K562 (cell line): ENCODE measurements around the gene PCBP3. TPM values are rescaled to one million over a fixed set of nuclear protein-coding genes. Genes with fewer than 3 reads are reported as not detected.
A peak's percentile ranks its signal among the peaks of the same experiment; 100 is the strongest.

ENCODE experiments used
- ATAC-seq: fragments of 200-7000 bp; cut with Tn5 transposase; 3 replicates; pipeline ENCODE4 v1.9.1; 2020; ENCODE audit warnings: moderate library complexity
- BruUV-seq: library from RNA; stranded (reverse); fragments of 400-500 nt; replicated peaks from 2 replicates; lab custom pipeline; 2021; lab: Mats Ljungman, UMichigan
- CTCF ChIA-PET: fragments of 300-600 bp; formaldehyde crosslinking; extraction: SDS; loops from one replicate; lab custom pipeline; 2021; ENCODE audit warnings: low intra/inter-chr PET ratio; lab: Yijun Ruan, JAX
- POLR2A ChIA-PET: fragments of 300-600, 350-650 bp; sonication (Branson Sonifier 250); formaldehyde crosslinking; extraction: SDS; loops from one replicate; lab custom pipeline; 2021; ENCODE audit warnings: antibody characterized with exemption, inconsistent platforms; lab: Yijun Ruan, JAX
- DNase-seq, 4 experiments: peaks; one replicate each; pipeline versions ENCODE4 v3.0.0 to v3.0.0-alpha.2; 2011 to 2018; ENCODE audit warnings: low spot score in 3 of 4, mixed read lengths in 3 of 4; ENCODE audit errors: extremely low read depth in 1 of 4
- FAIRE-seq: peaks from 2 replicates; lab custom pipeline; 2011; peaks lifted over from hg19 to GRCh38; lab: Jason Lieb, UNC
- H2AFZ ChIP-seq: 2 replicates; pipeline ENCODE4 v1.6.0; 2011; ENCODE audit warnings: low read depth, low read length, control low read depth, inconsistent platforms
- H3K27ac ChIP-seq: fragments of 200-600 bp; 3 replicates; pipeline ENCODE4 v1.8.0; 2011; ENCODE audit warnings: low read depth, mild to moderate bottlenecking, control low read depth, inconsistent platforms, low read length, moderate library complexity, mixed read lengths; ENCODE audit errors: extremely low read depth
- H3K27me3 ChIP-seq, 2 experiments: fragments of 300-600 bp in 1 of 2; 2 replicates in 1 of 2; 3 replicates in 1 of 2; pipeline versions ENCODE4 v1.6.0 to v1.8.0; 2011; ENCODE audit warnings: inconsistent platforms in 2 of 2, low read length in 2 of 2, mild to moderate bottlenecking in 1 of 2, mixed read lengths in 1 of 2, moderate library complexity in 1 of 2; ENCODE audit not compliant: control insufficient read depth in 2 of 2, insufficient read depth in 2 of 2
- H3K36me3 ChIP-seq: fragments of 300-600 bp; 3 replicates; pipeline ENCODE4 v1.8.0; 2011; ENCODE audit warnings: mild to moderate bottlenecking, low read length, inconsistent platforms; ENCODE audit not compliant: control insufficient read depth, insufficient read depth
- H3K4me1 ChIP-seq, 2 experiments: fragments of 200-600 bp in 1 of 2; replicated peaks in 1 of 2; 2 replicates in 1 of 2; 3 replicates in 1 of 2; pipeline versions ENCODE4 v1.5.1 to v1.8.0; 2011; ENCODE audit warnings: inconsistent platforms in 2 of 2, low read length in 2 of 2, mild to moderate bottlenecking in 1 of 2, mixed read lengths in 1 of 2, moderate library complexity in 1 of 2; ENCODE audit not compliant: control insufficient read depth in 2 of 2, insufficient read depth in 2 of 2
- H3K4me2 ChIP-seq: 2 replicates; pipeline ENCODE4 v1.6.1; 2011; ENCODE audit warnings: low read length, control low read depth, inconsistent platforms, mixed read lengths; ENCODE audit not compliant: insufficient read depth
- H3K4me3 ChIP-seq: fragments of 200-600 bp; sonication (generic), shearing (Covaris generic); 2 replicates; pipeline ENCODE4 v1.5.1; 2016; ENCODE audit warnings: control low read depth, inconsistent platforms
- H3K79me2 ChIP-seq: fragments of 200-600 bp; 3 replicates; pipeline ENCODE4 v1.8.0; 2011; ENCODE audit warnings: low read length, inconsistent platforms; ENCODE audit not compliant: control insufficient read depth, insufficient read depth
- H3K9ac ChIP-seq, 2 experiments: 2 replicates each; pipeline versions ENCODE4 v1.6.0 to v1.6.1; 2011; ENCODE audit warnings: low read depth in 2 of 2, low read length in 2 of 2, control low read depth in 1 of 2, inconsistent platforms in 1 of 2, mild to moderate bottlenecking in 1 of 2, mixed read lengths in 1 of 2; ENCODE audit not compliant: insufficient read depth in 1 of 2
- H3K9me1 ChIP-seq: one replicate; pipeline ENCODE4 v1.6.0; 2011; ENCODE audit warnings: inconsistent platforms, mild to moderate bottlenecking, low read length, moderate library complexity; ENCODE audit not compliant: control insufficient read depth, insufficient read depth
- H3K9me3 ChIP-seq: replicated peaks from 2 replicates; pipeline ENCODE4 v1.5.1; 2011; ENCODE audit warnings: low read depth, low read length, inconsistent platforms; ENCODE audit not compliant: control insufficient read depth, insufficient read depth
- H4K20me1 ChIP-seq: replicated peaks from 2 replicates; pipeline ENCODE4 v1.6.1; 2011; ENCODE audit warnings: low read length, inconsistent platforms, mixed read lengths; ENCODE audit not compliant: control insufficient read depth, insufficient read depth
- BACH1 ChIP-seq: fragments of 200-800 bp; sonication (Bioruptor generic); IDR thresholded peaks from 2 replicates; pipeline ENCODE4 v1.6.1; 2016; ENCODE audit warnings: missing genetic modification characterization, missing compliant biosample characterization
- CREM ChIP-seq: IDR thresholded peaks from 2 replicates; pipeline ENCODE4 v1.6.1; 2014; ENCODE audit warnings: antibody characterized with exemption, low read depth
- ETV6 ChIP-seq, 3 experiments: fragments of 150-350 bp in 1 of 3; sonication (generic) in 1 of 3; formaldehyde crosslinking in 1 of 3; IDR thresholded peaks; 2 replicates each; pipeline versions ENCODE4 v1.6.1 to v1.8.0; 2014 to 2022; ENCODE audit warnings: borderline replicate concordance in 2 of 3, low read depth in 2 of 3, antibody characterized with exemption in 1 of 3, low read length in 1 of 3, mild to moderate bottlenecking in 1 of 3, missing genetic modification reagents in 1 of 3
- KDM1A ChIP-seq, 2 experiments: fragments of 450-650 bp; IDR thresholded peaks; 2 replicates each; pipeline ENCODE4 v1.6.1; 2016; ENCODE audit warnings: mild to moderate bottlenecking in 2 of 2
- KDM2B ChIP-seq: fragments of 250-450 bp; sonication (Bioruptor Pico); IDR thresholded peaks from 2 replicates; pipeline ENCODE4 v1.8.0; 2021; ENCODE audit warnings: mild to moderate bottlenecking, moderate library complexity
- MCM3 ChIP-seq: fragments of 450-650 bp; IDR thresholded peaks from 2 replicates; pipeline ENCODE4 v1.6.1; 2016
- NR2C1 ChIP-seq, 2 experiments: fragments of 450-650 bp; IDR thresholded peaks; 2 replicates each; pipeline ENCODE4 v1.6.1; 2017; ENCODE audit warnings: mild to moderate bottlenecking in 2 of 2, antibody characterized with exemption in 1 of 2, inconsistent platforms in 1 of 2, missing compliant biosample characterization in 1 of 2, missing genetic modification characterization in 1 of 2
- PBX2 ChIP-seq, 2 experiments: IDR thresholded peaks in 1 of 2; conservative IDR thresholded peaks in 1 of 2; 2 replicates each; pipeline ENCODE4 v1.6.1; 2016; ENCODE audit warnings: low read depth in 2 of 2, mild to moderate bottlenecking in 1 of 2, missing compliant biosample characterization in 1 of 2, missing genetic modification characterization in 1 of 2, moderate library complexity in 1 of 2
- RBM17 ChIP-seq: fragments of 200-400 bp; formaldehyde crosslinking; IDR thresholded peaks from 2 replicates; pipeline ENCODE4 v1.6.1; 2017; ENCODE audit warnings: low read depth, mild to moderate bottlenecking, low read length, borderline replicate concordance
- RFX1 ChIP-seq: fragments of 450-650 bp; IDR thresholded peaks from 2 replicates; pipeline ENCODE4 v1.6.1; 2016; ENCODE audit warnings: mild to moderate bottlenecking, moderate library complexity
- TSC22D4 ChIP-seq: fragments of 450-650 bp; IDR thresholded peaks from 2 replicates; pipeline ENCODE4 v1.6.1; 2016; ENCODE audit warnings: missing genetic modification characterization, missing biosample characterization, control low read depth
- VEZF1 ChIP-seq: fragments of 200-800 bp; sonication (Bioruptor generic); IDR thresholded peaks from 2 replicates; pipeline ENCODE4 v1.6.1; 2017; ENCODE audit warnings: missing genetic modification characterization, missing compliant biosample characterization
- ZFPM2 ChIP-seq: fragments of 250-450 bp; sonication (Bioruptor Pico); IDR thresholded peaks from 2 replicates; pipeline ENCODE4 v1.5.1; 2022; ENCODE audit warnings: mild to moderate bottlenecking
- ZNF174 ChIP-seq: fragments of 250-450 bp; sonication (Bioruptor Pico); IDR thresholded peaks from 2 replicates; pipeline ENCODE4 v1.4.0; 2020; ENCODE audit warnings: mild to moderate bottlenecking
- ZNF197 ChIP-seq: fragments of 200-800 bp; sonication (Bioruptor generic); IDR thresholded peaks from 2 replicates; pipeline ENCODE4 v1.6.1; 2016; ENCODE audit warnings: low read depth, missing genetic modification characterization, missing compliant biosample characterization
- ZNF263 ChIP-seq: sonication (generic); formaldehyde crosslinking; IDR thresholded peaks from 2 replicates; pipeline ENCODE4 v1.8.0; 2022; ENCODE audit warnings: mild to moderate bottlenecking, missing genetic modification reagents, borderline replicate concordance
- WGBS: fragments of 100-300 bp; shearing (Covaris generic); methylation state at CpG from one replicate; pipeline ENCODE4 v1.1.6; 2016; ENCODE audit warnings: low coverage, mixed read lengths; ENCODE audit not compliant: insufficient coverage; ENCODE audit errors: missing lambda C conversion rate; 5-methylcytosine and 5-hydroxymethylcytosine counted together
- in situ Hi-C: fragments of 300-500 bp; cut with MboI; formaldehyde crosslinking; loops from 4 replicates; pipeline ENCODE4 v1.15.0; 2018; ENCODE audit warnings: inconsistent platforms, mixed read lengths
- intact Hi-C: fragments of 100-400 bp; cut with micrococcal nuclease; formaldehyde crosslinking; loops from 2 replicates; pipeline ENCODE4 v1.14.2; 2022
- polyA plus RNA-seq, 8 experiments: library from polyadenylated mRNA; depleted of rRNA in 4 of 8; stranded (reverse) in 5 of 8; unstranded in 3 of 8; fragments of >200 nt; fragmentation: Nextera tagmentation in 2 of 8; fragmentation: Illumina TruSeq in 1 of 8; extraction: Ambion mirVana in 2 of 8; extraction: Trizol in 1 of 8; gene quantifications; 2 replicates each; pipeline versions ENCODE4 v1.2.1 to v1.2.3, GENCODE V29; 2011 to 2014; ENCODE audit warnings: inconsistent platforms in 1 of 8, missing spikeins in 1 of 8
- total RNA-seq, 7 experiments: library from RNA; depleted of rRNA in 6 of 7; stranded (reverse); fragments of >200 nt in 6 of 7; fragmentation: Illumina TruSeq in 2 of 7; extraction: Trizol in 2 of 7; gene quantifications; 2 replicates each; pipeline versions ENCODE4 v1.2.1 to v1.2.3, GENCODE V29; 2011 to 2021; ENCODE audit warnings: low replicate concordance in 1 of 7

PCBP3 gene
- total and polyA plus RNA-seq, 9 of the 15 experiments (the other 6 are each of a cell fraction or from before 2014, with no cell fraction given): 0.18 TPM; not detected in 8

- no peaks in the 10 kb centered on the region for H3K36me3 ChIP-seq
- no peaks in the 10 kb centered on the region for H3K9me1 ChIP-seq
- H3K4me3 ChIP-seq: no peak overlapping the region
- H3K27me3 ChIP-seq: peaks cover 29 to 39% of the 10 kb centered on the region in 2 experiments
- H4K20me1 ChIP-seq: no peaks in the 10 kb centered on the region; the same call in 1 of the 2 replicates
- no peaks in the 10 kb centered on the region for H3K4me1 ChIP-seq
- BruUV-seq: no TSS peak
- ChIA-PET POLR2A (interaction anchor here (0.6 to 1.6 kb wide), 2 partner anchors 11 to 178 kb away, joined by 3 to 5 read pairs; no protein-coding TSS in a partner anchor), CTCF (interaction anchor here (0.6 kb wide), 1 partner anchor 789 kb away, joined by 3 read pairs; no protein-coding TSS in a partner anchor)
- 10% methylated on average over 18 of the region's 23 CpGs for WGBS
- H3K4me2 ChIP-seq: no peak overlapping the region
- in situ Hi-C loops: no loop called here
- no peak for FAIRE-seq
- no peak overlapping the region for H3K9ac ChIP-seq
- intact Hi-C loops: no loop called here
- H3K79me2 ChIP-seq: no peaks in the 10 kb centered on the region
- no peak for ATAC-seq
- no peak for DNase-seq
- TF ChIP-seq RFX1 (no peak), ZNF174 (no peak), RBM17 (no peak), KDM1A (IDR thresholded peaks at IDR 0.05) (no peak), CREM (0 out of 2 replicates have a peak, but pooled peaks have one; percentile 14), VEZF1 (CRISPR knock-in tag) (no peak), ZFPM2 (CRISPR knock-in tag) (no peak), NR2C1 (IDR thresholded peaks at IDR 0.05) (no peak), NR2C1 (tag; IDR thresholded peaks at IDR 0.05) (no peak), ZNF263 (peak; percentile 77), ZNF197 (CRISPR knock-in tag) (no peak), TSC22D4 (no peak), KDM2B (CRISPR knock-in tag) (no peak), ETV6 (IDR thresholded peaks at IDR 0.05; ENCODE audit: borderline replicate concordance in 1 of 2, low read depth in 2 of 2, low read length in 1 of 2) (no peak), ETV6 (CRISPR knock-in tag; IDR thresholded peaks at IDR 0.05; ENCODE audit: borderline replicate concordance) (no peak), MCM3 (no peak), BACH1 (no peak), PBX2 (CRISPR knock-in tag; IDR thresholded peaks at IDR 0.05; ENCODE audit: low read depth) (no peak), PBX2 (tag; conservative IDR thresholded peaks at IDR 0.05; ENCODE audit: low read depth) (no peak)
- no peak overlapping the region for H3K27ac ChIP-seq
- H2AFZ ChIP-seq: no peak overlapping the region
- no peaks in the 10 kb centered on the region for H3K9me3 ChIP-seq
Measured at GRCh38 chr21:45607021-45607908, 36.3 kb upstream of the PCBP3 start.
